GM21526 (cell line): ENCODE results near the gene LRMDA.

Experiments used
- ATAC-seq: cut with Tn5 transposase; IDR thresholded peaks from one replicate; pipeline ENCODE4 v1.9.1; 2021; ENCODE audit warnings: moderate library complexity; ENCODE audit not compliant: unreplicated experiment, low FRiP score

The LRMDA gene

DNA sequence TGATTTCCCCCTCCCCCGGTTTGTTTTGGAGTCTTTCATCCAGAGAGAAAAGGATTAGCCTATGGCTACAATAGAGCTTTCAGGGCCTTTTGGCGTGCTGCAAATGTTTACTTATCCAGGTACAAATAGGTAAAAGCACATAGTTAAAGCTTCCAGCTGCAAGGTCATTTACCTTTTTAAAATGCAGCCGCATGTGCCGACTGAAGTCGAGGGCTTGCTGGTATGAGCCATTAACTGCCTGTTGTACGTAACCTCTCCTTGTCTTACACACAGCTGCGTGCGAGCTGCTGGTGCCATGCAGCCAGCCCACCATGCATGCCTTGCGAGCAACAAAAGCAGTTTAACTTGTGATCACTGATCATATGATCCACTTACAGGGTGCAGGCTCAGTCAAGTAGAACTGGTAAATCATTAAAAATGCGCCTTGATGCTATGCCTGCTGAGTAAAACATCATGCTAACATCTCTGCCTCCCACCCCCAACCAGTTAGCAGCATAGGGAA, 866.4 kb downstream of the LRMDA start:
- ATAC-seq, result no peak

DNA sequence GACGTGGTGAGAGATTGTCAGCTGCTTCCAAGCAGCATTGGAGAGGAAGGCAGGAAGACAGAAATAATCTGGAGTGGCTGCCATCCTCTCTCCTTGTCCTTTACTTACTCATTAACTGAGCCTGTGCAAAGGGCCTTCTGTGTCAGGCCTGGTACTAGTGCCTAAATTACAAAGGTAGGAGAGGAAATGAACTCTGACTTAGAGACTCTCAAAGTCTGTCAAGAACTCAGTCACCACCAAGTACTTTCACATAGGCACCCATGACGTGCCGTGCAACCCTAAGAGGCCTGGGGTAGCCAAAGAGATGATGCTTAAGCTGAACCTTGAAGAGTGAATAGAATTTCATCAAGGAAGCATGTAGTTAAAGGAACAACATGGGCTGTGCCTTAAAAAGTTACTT, 866.9 kb downstream of the LRMDA start:
- ATAC-seq, result no peak

GRCh38 chr10:76299501-76299900, 868.1 kb downstream of the LRMDA start:
- ATAC-seq, result no peak

GRCh38 chr10:76301211-76301610, 869.8 kb downstream of the LRMDA start:
- no peak for ATAC-seq

GRCh38 chr10:76301950-76302349, 870.5 kb downstream of the LRMDA start:
- no peak for ATAC-seq

GRCh38 chr10:76302481-76302880, 871.1 kb downstream of the LRMDA start:
- ATAC-seq, result no peak

GRCh38 chr10:76302961-76303630, 871.7 kb downstream of the LRMDA start:
- ATAC-seq, result no peak

DNA sequence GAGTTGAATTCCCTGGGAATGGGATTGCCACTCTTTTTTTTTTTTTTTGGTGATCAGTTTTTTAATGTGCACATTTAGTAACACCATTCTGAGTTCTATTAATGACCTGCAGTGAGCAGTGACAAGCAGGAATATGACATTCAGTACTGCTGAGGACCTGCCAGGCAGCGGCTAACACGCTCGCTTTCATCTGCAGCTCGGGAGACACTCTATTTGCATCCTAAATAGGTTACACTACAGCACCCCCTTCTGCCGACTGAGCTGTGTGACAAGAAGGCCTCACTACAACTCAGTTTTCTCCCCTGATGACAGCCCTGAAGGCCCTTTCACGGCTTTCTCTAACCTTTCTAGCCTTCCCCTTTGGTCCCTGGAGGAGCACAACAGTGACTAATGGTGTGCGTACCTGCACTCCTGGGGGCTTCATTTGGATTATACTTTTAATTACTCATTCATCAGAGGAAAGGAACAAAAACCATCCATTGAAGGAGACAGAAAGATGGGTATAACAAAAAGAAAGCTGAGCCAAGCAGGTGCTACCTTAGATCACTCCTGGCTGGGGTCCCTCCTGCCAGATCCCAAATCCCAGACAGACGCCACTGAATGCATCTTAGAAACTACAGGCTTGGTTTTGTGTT, 872.4 kb downstream of the LRMDA start:
- ATAC-seq, result no peak

GRCh38 chr10:76305930-76306615, 874.6 kb downstream of the LRMDA start:
- no peak for ATAC-seq

- no peak for ATAC-seq
Observed at GRCh38 chr10:76306856-76307255, 875.4 kb downstream of the LRMDA start.

DNA sequence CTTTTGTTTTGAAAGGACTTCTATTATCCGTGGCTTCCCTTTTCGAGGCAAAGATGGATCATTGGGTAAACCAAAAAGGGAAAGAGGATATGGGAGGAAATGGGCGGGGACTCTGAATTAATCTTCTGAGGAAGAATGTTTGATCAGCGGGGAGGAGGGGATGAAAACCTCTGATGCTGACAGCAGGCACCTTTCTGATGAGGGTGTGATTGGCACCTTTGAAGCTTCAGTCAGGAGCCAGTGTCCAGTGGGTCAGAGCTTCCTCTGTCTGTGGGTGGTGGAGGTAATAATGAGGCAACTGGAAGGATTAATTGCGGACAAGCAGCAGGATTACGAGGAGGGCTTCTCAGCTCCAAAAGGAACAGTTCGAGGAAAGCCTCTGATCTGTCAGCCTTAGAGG, 877.6 kb downstream of the LRMDA start:
- no peak for ATAC-seq

DNA sequence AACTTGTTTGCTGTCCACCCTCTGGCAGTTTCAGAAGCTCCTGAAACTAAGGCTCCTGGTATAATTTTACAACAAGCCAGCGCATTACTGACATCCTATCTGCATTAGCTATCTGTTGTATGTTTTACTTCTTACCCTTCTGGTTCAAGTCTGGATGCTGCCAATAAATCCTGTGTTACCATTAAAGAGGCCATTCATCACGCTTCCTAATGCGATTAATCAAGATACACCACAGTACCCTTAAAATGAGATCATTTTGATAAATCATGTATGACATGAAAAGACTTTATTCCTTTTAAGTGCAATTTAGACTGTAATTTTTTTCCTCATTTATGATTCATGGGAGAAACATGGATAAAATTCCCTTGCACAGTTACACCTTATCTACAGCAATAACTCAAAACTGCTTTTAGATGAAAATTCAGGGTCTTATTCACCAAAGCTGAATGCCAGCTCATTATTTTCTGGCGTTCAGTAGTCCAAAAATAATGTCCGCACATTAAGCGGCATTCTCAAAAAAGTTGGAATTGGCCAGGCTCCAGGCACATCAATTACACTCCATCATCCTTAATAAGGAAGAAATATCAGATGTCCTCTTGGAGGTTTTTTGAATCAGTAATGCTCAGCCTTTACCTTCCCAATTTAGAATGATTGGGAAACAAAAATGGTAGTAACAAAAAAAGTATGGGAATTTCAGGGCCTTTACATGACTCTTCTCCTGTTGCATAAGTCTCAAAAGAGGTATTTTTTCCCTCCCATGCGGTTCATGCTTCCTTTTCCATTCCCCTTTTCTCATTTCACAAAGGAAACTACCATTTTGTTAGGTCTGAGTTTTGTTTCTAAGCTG, 878.5 kb downstream of the LRMDA start:
- no peak for ATAC-seq

DNA sequence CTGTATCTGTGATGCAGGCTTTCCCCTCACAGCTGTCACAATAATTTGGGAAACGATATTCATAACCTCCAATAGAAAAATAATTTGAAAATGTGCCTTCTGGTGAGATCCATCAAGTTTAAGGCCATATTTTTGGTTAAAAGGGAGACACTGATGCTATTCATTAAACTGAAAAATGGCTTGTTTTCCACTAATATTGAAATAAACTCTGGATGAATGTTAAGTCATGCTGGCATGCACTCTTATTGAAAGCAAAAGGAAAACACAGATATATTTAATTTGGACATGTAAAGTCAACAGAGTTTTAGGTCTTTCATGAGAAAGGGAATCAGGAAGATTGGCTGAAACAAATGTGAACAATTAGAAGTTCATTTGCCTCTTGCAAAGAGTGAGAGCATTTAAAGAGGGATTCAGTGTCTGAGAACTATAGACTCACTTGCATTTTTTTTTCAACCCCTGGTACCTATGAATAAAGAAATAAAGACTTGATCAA, 879.2 kb downstream of the LRMDA start:
- no peak for ATAC-seq

DNA sequence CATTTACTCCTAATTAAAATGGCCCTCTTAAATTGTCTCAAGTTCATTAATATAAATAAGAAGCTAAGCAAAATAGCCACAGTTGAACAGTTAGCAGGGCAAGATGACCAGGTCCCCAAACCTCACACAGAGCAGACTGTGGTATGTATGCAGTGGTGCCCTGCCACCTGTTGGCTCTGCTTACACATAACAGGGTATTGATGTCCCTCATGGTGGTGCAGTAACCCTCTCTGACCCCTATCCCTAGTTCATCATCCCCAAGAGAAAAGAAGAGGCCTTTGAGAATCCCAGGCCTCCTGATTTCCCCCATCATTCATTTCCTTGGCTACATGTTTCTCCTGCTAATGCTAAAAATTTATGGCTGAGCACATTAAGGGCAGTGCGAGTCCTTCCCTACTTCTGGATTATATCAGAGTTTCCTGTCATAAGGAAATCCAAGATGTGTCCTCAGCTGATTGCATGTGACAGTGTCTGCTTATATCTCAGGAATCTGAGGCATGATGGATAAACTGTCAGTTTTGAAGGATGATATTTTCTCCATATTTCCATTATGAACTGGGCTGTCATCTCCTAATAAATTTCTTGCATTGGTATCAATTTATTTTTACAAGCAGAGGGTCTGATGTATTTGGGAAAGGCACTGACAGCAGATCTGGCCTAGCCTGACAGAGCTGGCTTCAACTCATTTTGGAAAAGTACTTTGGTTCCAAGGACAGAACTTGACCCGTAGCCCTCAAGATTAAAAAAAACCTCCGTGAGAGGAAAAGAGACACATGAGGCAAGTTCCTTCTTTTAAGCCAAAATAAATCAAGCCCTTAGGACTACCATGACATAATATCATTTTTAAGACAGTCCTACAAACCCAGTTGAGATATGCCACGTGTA, 880.6 kb downstream of the LRMDA start:
- ATAC-seq, result no peak

DNA sequence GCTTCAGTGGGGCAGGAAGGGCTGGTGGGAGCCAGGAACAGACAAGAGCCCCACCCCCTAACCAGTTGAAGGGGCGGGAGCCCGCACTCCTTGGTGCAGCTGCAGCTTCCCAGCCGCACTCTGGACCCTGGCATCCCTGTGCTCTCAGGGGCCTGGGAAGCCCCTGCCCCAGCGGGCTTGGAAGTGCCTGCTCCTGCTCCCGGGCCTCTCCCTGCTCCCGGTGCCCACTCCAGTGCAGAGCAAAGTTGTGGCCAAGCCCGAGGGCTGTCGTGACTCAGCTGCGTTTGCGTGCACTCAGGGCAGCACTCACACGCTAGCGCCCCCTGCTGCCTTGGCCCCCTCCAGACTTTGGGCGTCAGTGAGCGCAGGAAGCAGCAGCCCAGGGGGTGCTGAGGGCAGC, 883.8 kb downstream of the LRMDA start:
- no peak for ATAC-seq

DNA sequence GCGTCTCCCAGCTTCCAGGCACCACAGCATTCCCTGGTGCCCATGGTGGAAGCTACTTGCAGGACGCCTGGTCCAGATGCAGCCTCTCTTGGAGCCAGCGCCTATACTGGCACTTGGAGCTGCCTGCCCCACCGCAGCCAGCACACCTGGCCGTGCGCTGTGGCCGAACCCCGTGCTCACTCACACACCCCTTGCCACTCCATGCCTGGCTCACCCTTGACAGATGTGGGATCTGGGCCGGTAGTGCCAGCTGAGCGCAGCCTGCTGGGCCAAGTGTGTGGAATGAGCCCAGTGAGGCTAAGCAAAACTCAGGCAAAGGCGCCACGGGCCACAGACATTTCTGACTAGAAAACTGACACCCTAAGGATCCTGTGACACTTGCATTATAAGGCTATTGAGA, 884.8 kb downstream of the LRMDA start:
- no peak for ATAC-seq

- ATAC-seq, result no peak
Observed at GRCh38 chr10:76317078-76317477, 885.7 kb downstream of the LRMDA start.

- ATAC-seq, result no peak
Observed at GRCh38 chr10:76318211-76318610, 886.8 kb downstream of the LRMDA start.

- ATAC-seq, result no peak
Observed at GRCh38 chr10:76319661-76320060, 888.2 kb downstream of the LRMDA start.

- no peak for ATAC-seq
Observed at GRCh38 chr10:76324283-76324682, 892.9 kb downstream of the LRMDA start.
